Panc1 (cell line): ENCODE results near the gene CKS1B.

Experiments used
- CTCF ChIP-seq: fragments of 450-650 bp; IDR thresholded peaks from 2 replicates; pipeline ENCODE4 v1.5.1; 2017; ENCODE audit warnings: mild to moderate bottlenecking
- POLR2AphosphoS5 ChIP-seq: IDR thresholded peaks from 2 replicates; pipeline ENCODE4 v1.6.1; 2012; ENCODE audit warnings: mild to moderate bottlenecking, low read depth, low read length, moderate library complexity
- REST ChIP-seq, 2 experiments: IDR thresholded peaks; 2 replicates each; pipeline ENCODE4 v1.6.1; 2011 to 2012; ENCODE audit warnings: low read depth in 2 of 2, control low read depth in 1 of 2, low read length in 1 of 2, mild to moderate bottlenecking in 1 of 2, moderate library complexity in 1 of 2; ENCODE audit not compliant: insufficient read depth in 1 of 2
- SIN3A ChIP-seq: IDR thresholded peaks from 2 replicates; pipeline ENCODE4 v1.6.1; 2012; ENCODE audit warnings: low read depth, mild to moderate bottlenecking, low read length, moderate library complexity, borderline replicate concordance; ENCODE audit not compliant: insufficient read depth

DNA sequence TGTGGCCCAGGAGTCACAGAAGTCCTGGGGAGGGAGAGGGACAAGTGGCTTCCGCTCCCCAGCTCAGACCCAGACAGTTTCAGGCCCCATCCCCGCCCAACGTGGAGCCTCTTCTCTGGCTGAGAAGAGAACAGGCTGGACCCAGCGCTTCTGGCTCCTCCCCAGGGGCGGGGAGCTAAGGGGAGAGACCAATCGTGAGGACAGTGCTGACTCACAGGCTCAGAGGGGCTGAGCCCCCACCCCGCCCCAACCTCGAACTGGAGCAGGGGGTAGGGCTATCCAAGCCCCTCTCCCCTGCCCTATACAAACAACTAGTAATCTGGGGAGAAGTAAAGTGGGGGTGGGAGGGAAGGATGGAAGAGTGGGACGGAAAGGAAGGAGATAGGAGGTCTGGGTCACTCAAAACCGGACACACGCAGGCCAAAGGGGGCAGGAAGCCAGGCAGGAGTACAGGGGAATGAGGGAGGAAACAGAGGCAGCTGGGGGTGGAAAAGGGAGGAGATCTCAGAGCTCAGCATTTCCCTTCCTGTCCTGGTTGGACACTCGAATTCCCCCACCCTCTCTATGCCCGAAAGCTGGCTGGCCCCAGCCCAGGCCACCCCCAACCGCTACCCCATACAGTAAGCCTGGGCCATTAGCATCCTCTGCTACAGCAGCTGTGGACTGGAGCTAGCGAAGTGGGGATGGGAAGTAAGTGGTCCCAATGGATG, 3.7 kb upstream of the CKS1B start, which contains the start of gene SHC1:
- TF ChIP-seq CTCF (no peak), REST (IDR thresholded peaks at IDR 0.05; ENCODE audit: insufficient read depth in 1 of 2, low read depth in 2 of 2, low read length in 1 of 2) (no peak), POLR2AphosphoS5 (peak; percentile 82), SIN3A (no peak)
